SIG-M5 treated with dmso at 0.1 percent for 504 hours (cell line): ENCODE measurements around the gene ILF2.
"Not testable (repeated sequence)": the region's sequence is repeated elsewhere in the genome, so short reads cannot be mapped to it uniquely, and the experiment has no call there.

ENCODE experiments used
- DNase-seq: peaks from one replicate; lab custom pipeline; 2025; ENCODE audit not compliant: unreplicated experiment; lab: John Stamatoyannopoulos, UW

Gene ILF2

GRCh38 chr1:153670859-153671627 is at the start of gene ILF2:
TSS of gene ILF2 (minus strand) at chr1:153670993. CDS start at chr1:153670922, 71 bp downstream.
- peak; percentile 100 for DNase-seq

GRCh38 chr1:153717330-153717729 is 46.5 kb upstream of the ILF2 start:
- DNase-seq: no peak

GRCh38 chr1:153716211-153716610 is 45.4 kb upstream of the ILF2 start:
- not testable (repeated sequence) for DNase-seq

GRCh38 chr1:153711026-153711425 is 40.2 kb upstream of the ILF2 start:
- no peak for DNase-seq

GRCh38 chr1:153705484-153705883 is 34.7 kb upstream of the ILF2 start:
- no peak for DNase-seq

GRCh38 chr1:153699768-153700167 is 29.0 kb upstream of the ILF2 start:
- DNase-seq: no peak

- DNase-seq: no peak
Measured at GRCh38 chr1:153698923-153699714, 28.3 kb upstream of the ILF2 start.

- no peak for DNase-seq
Measured at GRCh38 chr1:153698020-153698922, 27.5 kb upstream of the ILF2 start.

GRCh38 chr1:153697191-153698019 is 26.6 kb upstream of the ILF2 start:
- no peak for DNase-seq

- DNase-seq: no peak
Measured at GRCh38 chr1:153696741-153697140, 25.9 kb upstream of the ILF2 start.

GRCh38 chr1:153693466-153693865 is 22.7 kb upstream of the ILF2 start:
- no peak for DNase-seq

- DNase-seq: no peak
Measured at GRCh38 chr1:153688736-153689328, 18.0 kb upstream of the ILF2 start.

- no peak for DNase-seq
Measured at GRCh38 chr1:153688276-153688675, 17.5 kb upstream of the ILF2 start.

- no peak for DNase-seq
Measured at GRCh38 chr1:153687346-153688125, 16.7 kb upstream of the ILF2 start.

GRCh38 chr1:153685544-153686340 is 14.9 kb upstream of the ILF2 start:
- DNase-seq: no peak

- DNase-seq: no peak
Measured at GRCh38 chr1:153684892-153685291, 14.1 kb upstream of the ILF2 start.

- no peak for DNase-seq
Measured at GRCh38 chr1:153683854-153684253, 13.1 kb upstream of the ILF2 start.

GRCh38 chr1:153682730-153683129 is 11.9 kb upstream of the ILF2 start:
- DNase-seq: no peak

GRCh38 chr1:153680120-153680403 is 9.3 kb upstream of the ILF2 start:
- no peak for DNase-seq
